GM19240 (cell line): Measurements from ENCODE around the gene NDUFB7.
A peak's percentile ranks its signal among the peaks of the same experiment; 100 is the strongest.

Source experiments
- DNase-seq: peaks from one replicate; pipeline ENCODE4 v3.0.0; 2011; ENCODE audit warnings: low spot score; ENCODE audit not compliant: insufficient read length

Gene NDUFB7

GRCh38 chr19:14525729-14526128 is 46.1 kb downstream of the NDUFB7 start:
- no peak for DNase-seq

DNA sequence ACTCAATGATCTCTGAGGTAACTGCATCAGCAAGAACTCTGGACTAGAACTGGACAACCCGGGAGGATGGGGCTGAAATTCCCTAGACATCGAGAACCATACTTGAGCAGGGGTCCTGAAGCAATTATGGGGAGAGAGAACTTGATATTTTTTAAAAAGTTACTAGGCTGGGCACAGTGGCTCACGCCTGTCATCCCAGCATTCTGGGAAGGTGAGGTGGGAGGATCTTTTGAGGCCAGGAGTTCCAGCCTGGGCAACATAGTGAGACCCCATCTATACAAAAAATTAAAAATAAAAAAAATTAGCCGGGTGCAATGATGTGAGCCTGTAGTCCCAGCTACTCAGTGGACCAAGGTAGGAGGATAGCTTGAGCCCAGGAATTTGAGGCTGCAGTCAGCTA is 51.3 kb downstream of the NDUFB7 start:
- DNase-seq = no peak

- no peak for DNase-seq
These were observed 51.9 kb downstream of the NDUFB7 start for GRCh38 chr19:14519860-14520407.

DNA sequence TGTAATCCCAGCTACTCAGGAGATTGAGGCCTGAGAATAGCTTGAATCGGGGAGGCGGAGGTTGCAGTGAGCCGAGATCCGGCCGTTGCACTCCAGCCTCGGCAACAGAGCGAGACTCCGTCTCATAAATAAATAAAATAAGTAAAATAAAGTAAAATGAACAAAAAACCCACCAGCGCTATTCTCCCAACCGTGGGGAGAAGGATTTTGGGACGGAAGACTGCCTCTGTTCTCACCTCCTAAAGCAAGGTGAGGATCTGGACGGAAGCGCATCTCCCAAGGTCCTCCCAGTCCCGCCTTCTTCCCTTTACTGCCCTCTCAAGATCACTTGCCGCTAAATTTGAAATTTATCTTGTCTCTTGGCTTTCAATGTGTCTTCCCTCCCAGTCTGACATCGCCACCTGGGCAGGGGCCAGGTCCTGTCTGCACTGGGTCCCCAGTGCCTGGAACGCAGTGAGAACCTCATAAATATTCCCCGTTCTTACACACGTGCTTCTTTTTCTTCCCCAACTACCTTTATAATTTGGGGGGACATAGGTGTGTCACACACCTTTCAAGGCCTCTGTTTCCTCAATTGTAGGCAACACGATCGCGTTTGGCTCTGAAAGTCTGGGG is 52.5 kb downstream of the NDUFB7 start:
- no peak for DNase-seq

- DNase-seq = peak; percentile 80
These were observed 53.9 kb downstream of the NDUFB7 start, which contains the start of gene DNAJB1 for GRCh38 chr19:14517840-14518505. Gene DNAJB1 (minus strand): TSS chr19:14518397. CDS start chr19:14518349, 48 bp downstream.

GRCh38 chr19:14517446-14517839 is 54.4 kb downstream of the NDUFB7 start:
- DNase-seq = no peak

DNA sequence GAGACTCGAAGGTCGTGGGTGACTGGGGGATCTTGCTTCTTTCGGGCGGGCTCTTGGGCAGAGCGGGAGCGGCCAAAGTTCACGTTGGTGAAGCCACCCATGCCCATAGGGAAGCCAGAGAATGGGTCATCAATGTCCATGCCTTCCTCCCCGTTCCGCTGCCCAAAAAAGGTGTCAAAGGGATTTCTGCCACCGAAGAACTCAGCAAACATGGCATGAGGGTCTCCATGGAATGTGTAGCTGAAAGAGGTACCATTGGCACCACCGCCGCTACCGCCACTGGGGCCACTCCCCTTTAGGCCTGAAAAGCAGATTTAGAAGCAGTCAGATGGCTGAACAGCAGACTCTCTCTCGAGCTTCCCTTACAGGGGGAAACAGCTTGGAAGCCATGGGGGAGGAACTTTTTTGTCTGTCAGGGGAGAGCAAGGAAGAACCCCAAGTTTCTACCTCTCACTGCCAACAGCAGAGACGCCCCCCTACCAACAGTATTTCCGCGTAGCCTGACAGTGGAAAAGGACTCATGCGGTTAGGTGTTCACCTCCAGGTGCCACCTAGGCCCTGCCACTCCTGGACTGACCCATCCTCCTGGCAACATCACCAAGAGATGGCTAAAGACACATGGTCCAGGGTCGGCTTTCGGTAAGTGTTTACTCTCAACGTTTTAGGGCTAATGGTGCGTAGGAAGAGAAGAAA is 55.0 kb downstream of the NDUFB7 start:
- DNase-seq = no peak
